WERI-Rb-1 (cell line): ENCODE measurements around the gene RASA2.

ENCODE experiments used
- DNase-seq: peaks from one replicate; pipeline ENCODE4 v3.0.0-alpha.2; 2020
- H3K27ac ChIP-seq: fragments of 250-450 bp; sonication (Bioruptor Pico); 2 replicates; pipeline ENCODE4 v1.5.1; 2020; ENCODE audit warnings: mild to moderate bottlenecking, moderate library complexity
- H3K27me3 ChIP-seq: fragments of 250-450 bp; sonication (Bioruptor Pico); 2 replicates; pipeline ENCODE4 v1.5.1; 2021; ENCODE audit warnings: mild to moderate bottlenecking, low read depth, moderate library complexity; ENCODE audit not compliant: insufficient read depth, severe bottlenecking
- H3K36me3 ChIP-seq: fragments of 250-450 bp; sonication (Bioruptor Pico); 2 replicates; pipeline ENCODE4 v1.5.1; 2020; ENCODE audit warnings: mild to moderate bottlenecking, moderate library complexity
- H3K4me3 ChIP-seq: 2 replicates; pipeline ENCODE4 v1.5.1; 2011; ENCODE audit warnings: low read depth, mild to moderate bottlenecking, control low read depth, low read length
- H3K9me3 ChIP-seq: fragments of 250-450 bp; sonication (Bioruptor Pico); 2 replicates; pipeline ENCODE4 v1.5.1; 2021; ENCODE audit warnings: mild to moderate bottlenecking, moderate library complexity; ENCODE audit not compliant: severe bottlenecking
- TF ChIP-seq, protein P1 (sequence below): IDR thresholded peaks from 2 replicates; pipeline ENCODE4 v1.5.1; 2011; ENCODE audit warnings: low read depth, mild to moderate bottlenecking, control low read depth, inconsistent platforms, low read length

RASA2 gene

GRCh38 chr3:141651409-141651808 is 164.6 kb downstream of the RASA2 start:
- H3K27me3 ChIP-seq, result no peaks in the 10 kb centered on the region
- H3K9me3 ChIP-seq, result no peaks in the 10 kb centered on the region
- H3K4me3 ChIP-seq, result no peak overlapping the region
- TF ChIP-seq, protein P1, sequence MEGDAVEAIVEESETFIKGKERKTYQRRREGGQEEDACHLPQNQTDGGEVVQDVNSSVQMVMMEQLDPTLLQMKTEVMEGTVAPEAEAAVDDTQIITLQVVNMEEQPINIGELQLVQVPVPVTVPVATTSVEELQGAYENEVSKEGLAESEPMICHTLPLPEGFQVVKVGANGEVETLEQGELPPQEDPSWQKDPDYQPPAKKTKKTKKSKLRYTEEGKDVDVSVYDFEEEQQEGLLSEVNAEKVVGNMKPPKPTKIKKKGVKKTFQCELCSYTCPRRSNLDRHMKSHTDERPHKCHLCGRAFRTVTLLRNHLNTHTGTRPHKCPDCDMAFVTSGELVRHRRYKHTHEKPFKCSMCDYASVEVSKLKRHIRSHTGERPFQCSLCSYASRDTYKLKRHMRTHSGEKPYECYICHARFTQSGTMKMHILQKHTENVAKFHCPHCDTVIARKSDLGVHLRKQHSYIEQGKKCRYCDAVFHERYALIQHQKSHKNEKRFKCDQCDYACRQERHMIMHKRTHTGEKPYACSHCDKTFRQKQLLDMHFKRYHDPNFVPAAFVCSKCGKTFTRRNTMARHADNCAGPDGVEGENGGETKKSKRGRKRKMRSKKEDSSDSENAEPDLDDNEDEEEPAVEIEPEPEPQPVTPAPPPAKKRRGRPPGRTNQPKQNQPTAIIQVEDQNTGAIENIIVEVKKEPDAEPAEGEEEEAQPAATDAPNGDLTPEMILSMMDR, result no peak
- DNase-seq, result no peak
- no peak overlapping the region for H3K27ac ChIP-seq
- H3K36me3 ChIP-seq, result no peaks in the 10 kb centered on the region

GRCh38 chr3:141652349-141652748 is 165.5 kb downstream of the RASA2 start:
- no peaks in the 10 kb centered on the region for H3K36me3 ChIP-seq
- no peaks in the 10 kb centered on the region for H3K9me3 ChIP-seq
- H3K4me3 ChIP-seq, result no peak overlapping the region
- TF ChIP-seq, protein P1, result no peak
- H3K27me3 ChIP-seq, result no peaks in the 10 kb centered on the region
- DNase-seq, result no peak
- H3K27ac ChIP-seq, result no peak overlapping the region

DNA sequence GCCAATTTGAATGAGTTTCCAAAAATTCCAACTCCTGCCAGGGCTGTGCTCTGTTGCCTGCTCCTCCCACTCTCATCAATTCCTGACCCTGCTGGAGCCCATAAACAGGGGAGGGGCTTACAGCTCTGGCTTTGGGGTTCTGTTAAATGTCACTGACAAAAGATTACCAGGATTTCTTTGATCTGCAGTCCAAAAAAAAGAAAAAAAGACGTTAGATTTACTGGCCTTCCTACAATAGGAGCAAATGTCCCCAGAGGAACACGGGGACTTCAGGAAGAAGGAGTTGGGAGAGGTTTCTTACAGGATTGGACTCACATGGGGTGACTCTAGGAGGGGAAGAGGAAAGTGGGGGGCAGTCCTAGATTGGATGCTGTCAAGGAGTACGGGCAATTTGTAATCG is 167.0 kb downstream of the RASA2 start:
- H3K27me3 ChIP-seq, result no peaks in the 10 kb centered on the region
- H3K36me3 ChIP-seq, result no peaks in the 10 kb centered on the region
- DNase-seq, result no peak
- no peak overlapping the region for H3K4me3 ChIP-seq
- no peaks in the 10 kb centered on the region for H3K9me3 ChIP-seq
- TF ChIP-seq, protein P1, result no peak
- H3K27ac ChIP-seq, result no peak overlapping the region

- TF ChIP-seq, protein P1, result no peak
- H3K4me3 ChIP-seq, result no peak overlapping the region
- H3K27ac ChIP-seq, result no peak overlapping the region
- no peaks in the 10 kb centered on the region for H3K9me3 ChIP-seq
- no peak for DNase-seq
- H3K27me3 ChIP-seq, result no peaks in the 10 kb centered on the region
- H3K36me3 ChIP-seq, result no peaks in the 10 kb centered on the region
Observed at GRCh38 chr3:141655801-141656200, 169.0 kb downstream of the RASA2 start.

DNA sequence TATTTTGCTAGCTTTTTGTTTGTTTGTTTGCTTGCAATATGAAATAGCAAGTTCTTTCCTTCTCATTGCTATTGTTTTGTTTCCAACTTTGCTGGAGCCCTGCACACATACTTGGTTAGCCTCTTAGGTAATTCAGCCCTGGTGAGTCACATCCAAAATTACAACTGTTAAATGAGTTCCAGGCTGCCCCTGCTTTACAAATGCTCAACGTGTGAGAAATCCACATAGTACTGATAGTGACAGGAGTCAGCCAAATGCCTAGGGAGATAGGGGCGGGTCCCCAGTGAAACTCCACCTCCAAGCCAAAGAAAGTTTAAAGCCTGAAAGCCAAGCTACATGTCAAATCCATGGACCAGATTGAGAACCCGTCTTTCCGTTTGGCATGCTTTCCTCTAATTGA is 169.9 kb downstream of the RASA2 start:
- no peak overlapping the region for H3K4me3 ChIP-seq
- no peaks in the 10 kb centered on the region for H3K36me3 ChIP-seq
- H3K9me3 ChIP-seq, result no peaks in the 10 kb centered on the region
- no peak for DNase-seq
- H3K27me3 ChIP-seq, result no peaks in the 10 kb centered on the region
- H3K27ac ChIP-seq, result no peak overlapping the region
- TF ChIP-seq, protein P1, result no peak

DNA sequence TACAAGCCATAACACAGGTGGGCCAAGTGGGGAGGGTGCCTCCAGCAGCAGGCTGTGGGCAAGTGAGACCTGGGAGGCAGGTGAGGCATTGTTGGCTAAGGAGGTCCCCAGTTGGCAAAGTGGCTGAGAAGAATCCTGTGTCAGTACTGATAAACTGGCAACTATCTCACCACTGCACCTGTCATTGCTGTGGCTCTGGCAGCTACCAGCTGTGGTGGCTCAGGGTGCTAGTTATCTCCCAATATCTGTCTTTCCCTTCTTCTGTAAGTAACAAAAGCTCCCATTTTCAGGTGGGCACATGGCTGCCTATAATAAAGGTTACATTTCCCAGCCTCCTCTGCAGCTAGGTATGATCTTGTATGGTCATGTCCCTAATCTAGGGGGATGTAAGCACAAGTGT is 170.7 kb downstream of the RASA2 start:
- Histone ChIP-seq H3K9me3 (no peaks in the 10 kb centered on the region), H3K4me3 (no peak overlapping the region), H3K36me3 (no peaks in the 10 kb centered on the region), H3K27ac (no peak overlapping the region), H3K27me3 (no peaks in the 10 kb centered on the region)
- TF ChIP-seq, protein P1, result no peak
- DNase-seq, result no peak
